K562 (cell line): ENCODE results near the gene HACL1. TPM values are rescaled to one million over a fixed set of nuclear protein-coding genes. Genes with fewer than 3 reads are reported as not detected.
A peak's percentile ranks its signal among the peaks of the same experiment; 100 is the strongest.

Source experiments
- ATF7 ChIP-seq: fragments of 450-650 bp; IDR thresholded peaks from 2 replicates; pipeline ENCODE4 v1.7.1; 2014; ENCODE audit warnings: mild to moderate bottlenecking, moderate library complexity
- ELF1 ChIP-seq: fragments of 200-800 bp; sonication (Bioruptor generic); IDR thresholded peaks from 2 replicates; pipeline ENCODE4 v1.6.1; 2016; ENCODE audit warnings: missing genetic modification characterization, missing compliant biosample characterization
- HDAC3 ChIP-seq: fragments of 450-650 bp; IDR thresholded peaks from 2 replicates; pipeline ENCODE4 v1.6.1; 2018; ENCODE audit warnings: borderline replicate concordance, mild to moderate bottlenecking, moderate library complexity; ENCODE audit not compliant: partially characterized antibody
- IRF2 ChIP-seq: sonication (generic); formaldehyde crosslinking; IDR thresholded peaks from 2 replicates; pipeline ENCODE4 v1.8.1; 2022; ENCODE audit warnings: mild to moderate bottlenecking, missing genetic modification reagents
- MTA3 ChIP-seq: fragments of 450-650 bp; formaldehyde crosslinking; IDR thresholded peaks from 2 replicates; pipeline ENCODE4 v1.6.1; 2017; ENCODE audit warnings: mild to moderate bottlenecking, borderline replicate concordance
- RBBP5 ChIP-seq: fragments of 200-600 bp; sonication (generic); IDR thresholded peaks from 2 replicates; pipeline ENCODE4 v1.6.1; 2012; ENCODE audit warnings: borderline replicate concordance, mild to moderate bottlenecking, low read length, control low read depth, inconsistent platforms; ENCODE audit not compliant: insufficient read depth, poor library complexity, severe bottlenecking
- SETDB1 ChIP-seq: IDR thresholded peaks from one replicate; pipeline ENCODE4 v1.6.1; 2012; ENCODE audit warnings: low read length, control low read depth, inconsistent platforms
- SNRNP70 ChIP-seq: fragments of 200-400 bp; formaldehyde crosslinking; optimal IDR thresholded peaks from 2 replicates; pipeline ENCODE3; 2017; ENCODE audit warnings: low read depth, low read length
- SRSF9 ChIP-seq: fragments of 200-400 bp; formaldehyde crosslinking; IDR thresholded peaks from 2 replicates; pipeline ENCODE4 v1.6.1; 2017; ENCODE audit warnings: low read depth, low read length, borderline replicate concordance
- STAG1 ChIP-seq: sonication (generic); formaldehyde crosslinking; IDR thresholded peaks from 2 replicates; pipeline ENCODE4 v1.5.0; 2020; ENCODE audit warnings: missing genetic modification reagents, borderline replicate concordance
- TRIM24 ChIP-seq, 2 experiments: fragments of 450-650 bp; IDR thresholded peaks; 2 replicates each; pipeline ENCODE4 v1.6.1; 2016
- ZFP30 ChIP-seq: fragments of 250-450 bp; sonication (Bioruptor Pico); IDR thresholded peaks from 2 replicates; pipeline ENCODE4 v1.8.0; 2022; ENCODE audit warnings: moderate library complexity, mild to moderate bottlenecking, inconsistent platforms, borderline replicate concordance
- ZFP36 ChIP-seq: fragments of 150-350 bp; IDR thresholded peaks from 2 replicates; pipeline ENCODE4 v1.6.1; 2018; ENCODE audit warnings: low read length, low read depth; ENCODE audit not compliant: partially characterized antibody
- ZNF184 ChIP-seq: sonication (generic); formaldehyde crosslinking; IDR thresholded peaks from 2 replicates; pipeline ENCODE4 v1.5.0; 2020; ENCODE audit warnings: missing genetic modification reagents
- ZNF232 ChIP-seq: sonication (generic); formaldehyde crosslinking; IDR thresholded peaks from 2 replicates; pipeline ENCODE4 v1.8.0; 2022; ENCODE audit warnings: mild to moderate bottlenecking, missing genetic modification reagents
- ZNF263 ChIP-seq: sonication (generic); formaldehyde crosslinking; IDR thresholded peaks from 2 replicates; pipeline ENCODE4 v1.8.0; 2022; ENCODE audit warnings: mild to moderate bottlenecking, missing genetic modification reagents, borderline replicate concordance
- ZNF644 ChIP-seq: fragments of 200-800 bp; sonication (Bioruptor generic); IDR thresholded peaks from 2 replicates; pipeline ENCODE4 v1.6.1; 2016; ENCODE audit warnings: low read depth, missing genetic modification characterization, missing compliant biosample characterization
- ZNF695 ChIP-seq: fragments of 450-650 bp; formaldehyde crosslinking; IDR thresholded peaks from 2 replicates; pipeline ENCODE4 v1.4.0; 2020; ENCODE audit warnings: mild to moderate bottlenecking, moderate library complexity
- ZNF785 ChIP-seq: fragments of 250-450 bp; sonication (Bioruptor Pico); IDR thresholded peaks from 2 replicates; pipeline ENCODE4 v1.4.0; 2020; ENCODE audit warnings: mild to moderate bottlenecking
- ZNF79 ChIP-seq: fragments of 250-450 bp; sonication (Bioruptor Pico); IDR thresholded peaks from 2 replicates; pipeline ENCODE4 v1.4.0; 2020; ENCODE audit warnings: low read depth, mild to moderate bottlenecking, moderate library complexity
- polyA plus RNA-seq, 8 experiments: library from polyadenylated mRNA; depleted of rRNA in 4 of 8; stranded (reverse) in 5 of 8; unstranded in 3 of 8; fragments of >200 nt; fragmentation: Nextera tagmentation in 2 of 8; fragmentation: Illumina TruSeq in 1 of 8; extraction: Ambion mirVana in 2 of 8; extraction: Trizol in 1 of 8; gene quantifications; 2 replicates each; pipeline versions ENCODE4 v1.2.1 to v1.2.3, GENCODE V29; 2011 to 2014; ENCODE audit warnings: inconsistent platforms in 1 of 8, missing spikeins in 1 of 8
- total RNA-seq, 7 experiments: library from RNA; depleted of rRNA in 6 of 7; stranded (reverse); fragments of >200 nt in 6 of 7; fragmentation: Illumina TruSeq in 2 of 7; extraction: Trizol in 2 of 7; gene quantifications; 2 replicates each; pipeline versions ENCODE4 v1.2.1 to v1.2.3, GENCODE V29; 2011 to 2021; ENCODE audit warnings: low replicate concordance in 1 of 7
- TF ChIP-seq, protein P1 (sequence below), 2 experiments: fragments of 450-650 bp; conservative IDR thresholded peaks; 2 replicates each; pipeline ENCODE4 v1.6.1; 2017; ENCODE audit warnings: mild to moderate bottlenecking in 2 of 2, moderate library complexity in 2 of 2
- TF ChIP-seq, protein P2 (sequence below): sonication (generic); formaldehyde crosslinking; IDR thresholded peaks from 2 replicates; pipeline ENCODE4 v1.8.1; 2022; ENCODE audit warnings: missing genetic modification reagents
- TF ChIP-seq, protein P3 (sequence below): fragments of 250-450 bp; sonication (Bioruptor Pico); IDR thresholded peaks from 2 replicates; pipeline ENCODE4 v1.4.0; 2020

Gene HACL1
- total and polyA plus RNA-seq, 9 of the 15 experiments (the other 6 are each of a cell fraction or from before 2014, with no cell fraction given): 18.9 to 61.5 (median 30.5) TPM

DNA sequence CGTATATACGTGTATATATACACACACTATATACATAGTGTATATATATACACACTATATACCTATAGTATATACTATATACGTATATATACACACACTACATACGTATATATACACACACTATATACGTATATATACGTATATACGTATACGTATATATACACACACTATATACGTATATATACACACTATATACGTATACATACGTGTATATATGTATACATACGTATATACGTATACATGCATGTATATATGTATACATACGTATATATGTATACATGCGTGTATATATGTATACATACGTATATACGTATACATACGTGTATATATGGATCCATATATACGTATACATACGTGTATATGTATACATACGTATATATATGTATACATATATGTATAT lies 9.4 kb downstream of the HACL1 start (continued):
- TF ChIP-seq, protein P1, sequence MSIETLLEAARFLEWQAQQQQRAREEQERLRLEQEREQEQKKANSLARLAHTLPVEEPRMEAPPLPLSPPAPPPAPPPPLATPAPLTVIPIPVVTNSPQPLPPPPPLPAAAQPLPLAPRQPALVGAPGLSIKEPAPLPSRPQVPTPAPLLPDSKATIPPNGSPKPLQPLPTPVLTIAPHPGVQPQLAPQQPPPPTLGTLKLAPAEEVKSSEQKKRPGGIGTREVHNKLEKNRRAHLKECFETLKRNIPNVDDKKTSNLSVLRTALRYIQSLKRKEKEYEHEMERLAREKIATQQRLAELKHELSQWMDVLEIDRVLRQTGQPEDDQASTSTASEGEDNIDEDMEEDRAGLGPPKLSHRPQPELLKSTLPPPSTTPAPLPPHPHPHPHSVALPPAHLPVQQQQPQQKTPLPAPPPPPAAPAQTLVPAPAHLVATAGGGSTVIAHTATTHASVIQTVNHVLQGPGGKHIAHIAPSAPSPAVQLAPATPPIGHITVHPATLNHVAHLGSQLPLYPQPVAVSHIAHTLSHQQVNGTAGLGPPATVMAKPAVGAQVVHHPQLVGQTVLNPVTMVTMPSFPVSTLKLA (conservative IDR thresholded peaks at IDR 0.05): no peak
- no peak for TF ChIP-seq ZNF644 (tag)
- TF ChIP-seq ZFP30 (CRISPR knock-in tag): peak; percentile 96
- no peak for TF ChIP-seq TRIM24 (IDR thresholded peaks at IDR 0.05)
- TF ChIP-seq IRF2 (CRISPR knock-in tag): no peak
- no peak for TF ChIP-seq SRSF9
- TF ChIP-seq SNRNP70: no peak
- TF ChIP-seq ZNF695 (CRISPR knock-in tag): no peak
- TF ChIP-seq, protein P2, sequence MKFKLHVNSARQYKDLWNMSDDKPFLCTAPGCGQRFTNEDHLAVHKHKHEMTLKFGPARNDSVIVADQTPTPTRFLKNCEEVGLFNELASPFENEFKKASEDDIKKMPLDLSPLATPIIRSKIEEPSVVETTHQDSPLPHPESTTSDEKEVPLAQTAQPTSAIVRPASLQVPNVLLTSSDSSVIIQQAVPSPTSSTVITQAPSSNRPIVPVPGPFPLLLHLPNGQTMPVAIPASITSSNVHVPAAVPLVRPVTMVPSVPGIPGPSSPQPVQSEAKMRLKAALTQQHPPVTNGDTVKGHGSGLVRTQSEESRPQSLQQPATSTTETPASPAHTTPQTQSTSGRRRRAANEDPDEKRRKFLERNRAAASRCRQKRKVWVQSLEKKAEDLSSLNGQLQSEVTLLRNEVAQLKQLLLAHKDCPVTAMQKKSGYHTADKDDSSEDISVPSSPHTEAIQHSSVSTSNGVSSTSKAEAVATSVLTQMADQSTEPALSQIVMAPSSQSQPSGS (CRISPR knock-in tag): no peak
- TF ChIP-seq ZNF184: no peak
- TF ChIP-seq SETDB1: no peak
- TF ChIP-seq STAG1 (CRISPR knock-in tag): no peak
- TF ChIP-seq, protein P3, sequence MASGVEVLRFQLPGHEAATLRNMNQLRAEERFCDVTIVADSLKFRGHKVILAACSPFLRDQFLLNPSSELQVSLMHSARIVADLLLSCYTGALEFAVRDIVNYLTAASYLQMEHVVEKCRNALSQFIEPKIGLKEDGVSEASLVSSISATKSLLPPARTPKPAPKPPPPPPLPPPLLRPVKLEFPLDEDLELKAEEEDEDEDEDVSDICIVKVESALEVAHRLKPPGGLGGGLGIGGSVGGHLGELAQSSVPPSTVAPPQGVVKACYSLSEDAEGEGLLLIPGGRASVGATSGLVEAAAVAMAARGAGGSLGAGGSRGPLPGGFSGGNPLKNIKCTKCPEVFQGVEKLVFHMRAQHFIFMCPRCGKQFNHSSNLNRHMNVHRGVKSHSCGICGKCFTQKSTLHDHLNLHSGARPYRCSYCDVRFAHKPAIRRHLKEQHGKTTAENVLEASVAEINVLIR (CRISPR knock-in tag): no peak
- TF ChIP-seq ZNF232: no peak
- no peak for TF ChIP-seq ZNF263 (CRISPR knock-in tag)
- no peak for TF ChIP-seq ATF7
- no peak for TF ChIP-seq ZFP36
- TF ChIP-seq ZNF785 (CRISPR knock-in tag): peak; percentile 91
- TF ChIP-seq HDAC3: no peak
- peak; percentile 92 for TF ChIP-seq ZNF79 (CRISPR knock-in tag)
- no peak for TF ChIP-seq MTA3
- no peak for TF ChIP-seq ELF1 (tag)
- TF ChIP-seq RBBP5: no peak
